Right cardiac atrium (tissue), 5 donors: ENCODE results near the gene TOX2. TPM values are rescaled to one million over a fixed set of nuclear protein-coding genes. Genes with fewer than 3 reads are reported as not detected.

Experiments
- ATAC-seq, 2 donors: fragments of 200-7000 bp; cut with Tn5 transposase; one replicate each; pipeline versions ENCODE4 v1.8.0 to v1.9.1; 2020; ENCODE audit warnings: moderate library complexity in 2 of 2, mild to moderate bottlenecking in 1 of 2
- DNase-seq, 3 donors: peaks; one replicate each; pipeline ENCODE4 v3.0.0-alpha.2; 2020
- H3K27ac ChIP-seq: one replicate; pipeline ENCODE4 v1.5.1; 2013; ENCODE audit warnings: mild to moderate bottlenecking, low read length, control low read depth, moderate library complexity
- H3K27me3 ChIP-seq: one replicate; pipeline ENCODE4 v1.6.1; 2013; ENCODE audit not compliant: control insufficient read depth, insufficient read depth
- H3K4me1 ChIP-seq: one replicate; pipeline ENCODE4 v1.6.1; 2013; ENCODE audit warnings: low read length; ENCODE audit not compliant: control insufficient read depth, insufficient read depth
- H3K4me3 ChIP-seq: one replicate; pipeline ENCODE4 v1.5.1; 2013; ENCODE audit warnings: low read length, control low read depth
- H3K9me3 ChIP-seq: one replicate; pipeline ENCODE4 v1.6.1; 2013; ENCODE audit warnings: low read length; ENCODE audit not compliant: control insufficient read depth
- WGBS: extraction: QIAGEN DNeasy Blood & Tissue Kit; methylation state at CpG from one replicate; pipeline ENCODE4 v1.1.7; 2013; 5-methylcytosine and 5-hydroxymethylcytosine counted together
- intact Hi-C, 4 donors: fragments of 100-400 bp; cut with DNase I; formaldehyde crosslinking; loops; one replicate each; pipeline versions ENCODE4 v1.11.0 to v1.14.0; 2022 to 2023
- polyA plus RNA-seq: library from polyadenylated mRNA; stranded (reverse); fragments of 200-250 nt; gene quantifications from one replicate; pipeline ENCODE4 v1.2.3, GENCODE V29; 2013
- total RNA-seq, 4 donors: library from RNA; stranded (reverse); fragmentation: NEBNext Ultra II Directional; extraction: Animal tissue kit (Norgen Biotek cat#: 25700); gene quantifications; one replicate each; pipeline ENCODE4 v1.2.1, GENCODE V29; 2021
- donor health status: healthy with polysubstance abuse.
- donor health status: DM: no; HTN: yes; CAD: no.
- donor health status: DM: no; HTN: no; CAD: no.
- donor health status: DM: no; HTN: yes; CAD: no; lungs with severe emphysema.
- donor health status: DM: yes; HTN: yes; CAD: no.

Gene TOX2
- total and polyA plus RNA-seq, 5 donors = 0.99 to 3.0 (median 1.5) TPM

- H3K4me3 ChIP-seq = no peak overlapping the region
- no peaks in the 10 kb centered on the region for H3K4me1 ChIP-seq
- H3K9me3 ChIP-seq = no peaks in the 10 kb centered on the region
- no peak overlapping the region for H3K27ac ChIP-seq
- ATAC-seq = no peak
- WGBS = 94% methylated on average over 5 of the region's 5 CpGs
- H3K27me3 ChIP-seq = no peaks in the 10 kb centered on the region
- intact Hi-C loops = no loop called here
- no peak for DNase-seq
Observed at GRCh38 chr20:43982886-43983285, 68.2 kb downstream of the TOX2 start.

- ATAC-seq = no peak
- no peak for DNase-seq
- no peaks in the 10 kb centered on the region for H3K27me3 ChIP-seq
- no peaks in the 10 kb centered on the region for H3K4me1 ChIP-seq
- H3K27ac ChIP-seq = no peak overlapping the region
- 99% methylated on average over 5 of the region's 5 CpGs for WGBS
- no peaks in the 10 kb centered on the region for H3K9me3 ChIP-seq
- intact Hi-C loops = no loop called here
- no peak overlapping the region for H3K4me3 ChIP-seq
Observed at GRCh38 chr20:43983359-43983758, 68.7 kb downstream of the TOX2 start.

- DNase-seq (no peak), ATAC-seq (no peak)
- intact Hi-C loops = no loop called here
- 78% methylated on average over 6 of the region's 6 CpGs for WGBS
- H3K9me3 ChIP-seq = no peaks in the 10 kb centered on the region
- no peak overlapping the region for H3K27ac ChIP-seq
- no peak overlapping the region for H3K4me3 ChIP-seq
- H3K4me1 ChIP-seq = no peaks in the 10 kb centered on the region
- no peaks in the 10 kb centered on the region for H3K27me3 ChIP-seq
Observed at GRCh38 chr20:43983904-43984361, 69.3 kb downstream of the TOX2 start.

GRCh38 chr20:43984587-43984986 is 69.9 kb downstream of the TOX2 start:
- 57% methylated on average over 4 of the region's 4 CpGs for WGBS
- ATAC-seq = no peak
- Histone ChIP-seq H3K9me3 (no peaks in the 10 kb centered on the region), H3K27me3 (no peaks in the 10 kb centered on the region), H3K27ac (no peak overlapping the region), H3K4me3 (no peak overlapping the region), H3K4me1 (no peaks in the 10 kb centered on the region)
- intact Hi-C loops = no loop called here
- DNase-seq = no peak

GRCh38 chr20:43985121-43985520 is 70.5 kb downstream of the TOX2 start:
- WGBS = 67% methylated on average over 3 of the region's 3 CpGs
- DNase-seq (no peak), ATAC-seq (no peak)
- Histone ChIP-seq H3K4me3 (no peak overlapping the region), H3K4me1 (no peaks in the 10 kb centered on the region), H3K9me3 (no peaks in the 10 kb centered on the region), H3K27ac (no peak overlapping the region), H3K27me3 (no peaks in the 10 kb centered on the region)
- intact Hi-C loops = no loop called here

- no peak overlapping the region for H3K4me3 ChIP-seq
- no peak for ATAC-seq
- WGBS = 86% methylated on average over 9 of the region's 9 CpGs
- H3K27ac ChIP-seq = no peak overlapping the region
- no peaks in the 10 kb centered on the region for H3K9me3 ChIP-seq
- H3K27me3 ChIP-seq = no peaks in the 10 kb centered on the region
- DNase-seq = no peak
- intact Hi-C loops = no loop called here
- no peaks in the 10 kb centered on the region for H3K4me1 ChIP-seq
Observed at GRCh38 chr20:43985608-43986316, 71.1 kb downstream of the TOX2 start.

- DNase-seq = no peak
- no peaks in the 10 kb centered on the region for H3K4me1 ChIP-seq
- no peaks in the 10 kb centered on the region for H3K9me3 ChIP-seq
- H3K27ac ChIP-seq = no peak overlapping the region
- 85% methylated on average over 1 of the region's 1 CpG for WGBS
- no peaks in the 10 kb centered on the region for H3K27me3 ChIP-seq
- H3K4me3 ChIP-seq = no peak overlapping the region
- intact Hi-C loops = no loop called here
- no peak for ATAC-seq
Observed at GRCh38 chr20:43987018-43987417, 72.4 kb downstream of the TOX2 start.

- no peak for DNase-seq
- intact Hi-C loops = no loop called here
- H3K9me3 ChIP-seq = no peaks in the 10 kb centered on the region
- no peaks in the 10 kb centered on the region for H3K27me3 ChIP-seq
- 54% methylated on average over 4 of the region's 4 CpGs for WGBS
- H3K27ac ChIP-seq = no peak overlapping the region
- H3K4me3 ChIP-seq = no peak overlapping the region
- ATAC-seq = no peak
- H3K4me1 ChIP-seq = no peaks in the 10 kb centered on the region
Observed at GRCh38 chr20:43987531-43987930, 72.9 kb downstream of the TOX2 start.

- ATAC-seq = no peak
- intact Hi-C loops = no loop called here
- no peak overlapping the region for H3K4me3 ChIP-seq
- no peaks in the 10 kb centered on the region for H3K4me1 ChIP-seq
- no peaks in the 10 kb centered on the region for H3K9me3 ChIP-seq
- no peak overlapping the region for H3K27ac ChIP-seq
- DNase-seq = no peak
- no peaks in the 10 kb centered on the region for H3K27me3 ChIP-seq
- 83% methylated on average over 2 of the region's 2 CpGs for WGBS
Observed at GRCh38 chr20:43988451-43988850, 73.8 kb downstream of the TOX2 start.

- 84% methylated on average over 1 of the region's 1 CpG for WGBS
- intact Hi-C loops = no loop called here
- no peaks in the 10 kb centered on the region for H3K4me1 ChIP-seq
- no peak overlapping the region for H3K27ac ChIP-seq
- DNase-seq (no peak), ATAC-seq (no peak)
- H3K27me3 ChIP-seq = no peaks in the 10 kb centered on the region
- no peak overlapping the region for H3K4me3 ChIP-seq
- H3K9me3 ChIP-seq = no peaks in the 10 kb centered on the region
Observed at GRCh38 chr20:43988867-43989266, 74.2 kb downstream of the TOX2 start.

GRCh38 chr20:43991261-43991660 is 76.6 kb downstream of the TOX2 start:
- Histone ChIP-seq H3K27me3 (no peaks in the 10 kb centered on the region), H3K9me3 (no peaks in the 10 kb centered on the region), H3K4me1 (no peaks in the 10 kb centered on the region), H3K4me3 (no peak overlapping the region), H3K27ac (no peak overlapping the region)
- intact Hi-C loops = no loop called here
- ATAC-seq (no peak), DNase-seq (no peak)
- 95% methylated on average over 5 of the region's 5 CpGs for WGBS

- intact Hi-C loops = no loop called here
Observed at GRCh38 chr20:43991982-43992381, 77.3 kb downstream of the TOX2 start.

More at GRCh38 chr20:43991982-43992381, 77.3 kb downstream of the TOX2 start:
- ATAC-seq (no peak), DNase-seq (no peak)
- no peak overlapping the region for H3K27ac ChIP-seq
- H3K4me3 ChIP-seq = no peak overlapping the region
- H3K9me3 ChIP-seq = no peaks in the 10 kb centered on the region
- no peaks in the 10 kb centered on the region for H3K27me3 ChIP-seq
- H3K4me1 ChIP-seq = no peaks in the 10 kb centered on the region
- WGBS = 86% methylated on average over 11 of the region's 11 CpGs
